Lower lobe of right lung (tissue), 2 donors: Measurements from ENCODE around the gene VAT1L. TPM values are rescaled to one million over a fixed set of nuclear protein-coding genes. Genes with fewer than 3 reads are reported as not detected.

Experiments
- ATAC-seq, 2 donors: fragments of 200-7000 bp; cut with Tn5 transposase; one replicate each; pipeline ENCODE4 v1.9.1; 2020 to 2022; ENCODE audit warnings: mild to moderate bottlenecking in 2 of 2, moderate library complexity in 2 of 2
- DNase-seq: peaks from one replicate; pipeline ENCODE4 v3.0.0-alpha.2; 2020
- H3K27ac ChIP-seq: fragments of 200-600 bp; one replicate; pipeline ENCODE4 v1.8.0; 2022
- H3K27me3 ChIP-seq: fragments of 200-600 bp; one replicate; pipeline ENCODE4 v1.8.0; 2022; ENCODE audit warnings: low read depth
- H3K36me3 ChIP-seq: fragments of 200-600 bp; one replicate; pipeline ENCODE4 v1.8.0; 2022; ENCODE audit warnings: mild to moderate bottlenecking
- H3K4me1 ChIP-seq: fragments of 200-600 bp; one replicate; pipeline ENCODE4 v1.8.0; 2022
- H3K4me3 ChIP-seq: fragments of 200-600 bp; one replicate; pipeline ENCODE4 v1.8.0; 2022; ENCODE audit warnings: mild to moderate bottlenecking
- H3K9me3 ChIP-seq: fragments of 200-600 bp; one replicate; pipeline ENCODE4 v1.8.0; 2022
- intact Hi-C: fragments of 100-400 bp; cut with DNase I; formaldehyde crosslinking; loops from one replicate; pipeline ENCODE4 v1.11.0; 2022
- total RNA-seq: library from RNA; stranded (reverse); fragmentation: NEBNext Ultra II Directional; extraction: Animal tissue kit (Norgen Biotek cat#: 25700); gene quantifications from one replicate; pipeline ENCODE4 v1.2.1, GENCODE V29; 2021
- TF ChIP-seq, protein P1 (sequence below): fragments of 200-600 bp; IDR thresholded peaks from one replicate; pipeline ENCODE4 v1.8.0; 2022; ENCODE audit warnings: antibody characterized with exemption, mild to moderate bottlenecking
- donor health status: DM: no; HTN: yes; CAD: no; lungs with severe emphysema.

The VAT1L gene
- total RNA-seq, 1 donor from 2014 or later: 0.38 TPM

DNA sequence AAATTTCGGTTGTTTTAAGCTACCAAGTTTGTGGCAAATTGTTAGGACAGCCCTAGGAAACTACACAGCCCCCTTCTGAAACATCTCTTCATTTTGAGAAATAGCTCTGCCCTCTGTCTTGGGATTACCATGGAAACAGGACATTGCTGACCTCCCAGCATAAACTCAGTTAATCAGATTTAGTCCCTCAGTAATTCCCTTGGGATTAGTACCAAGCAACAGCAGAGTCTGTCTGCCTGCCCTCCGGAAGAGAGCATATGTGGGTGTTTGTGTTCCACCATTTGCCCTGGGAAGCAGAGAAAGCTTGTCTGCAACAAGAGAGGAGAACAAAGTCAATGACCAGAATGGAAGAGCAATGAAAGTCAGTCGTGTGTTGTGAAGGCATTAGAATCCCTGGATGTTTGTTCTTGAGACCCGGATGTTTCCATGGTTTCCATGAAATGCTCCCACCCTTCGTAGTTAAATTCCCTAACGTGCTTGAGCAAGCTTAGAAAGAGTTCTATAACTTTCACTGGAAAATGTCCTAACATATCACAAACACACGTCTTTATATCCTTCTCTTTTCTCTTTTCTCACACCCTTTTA, 39.9 kb upstream of the VAT1L start:
- no peak overlapping the region for H3K4me3 ChIP-seq
- no peaks in the 10 kb centered on the region for H3K36me3 ChIP-seq
- ATAC-seq (no peak), DNase-seq (no peak)
- no peaks in the 10 kb centered on the region for H3K27me3 ChIP-seq
- no peaks in the 10 kb centered on the region for H3K9me3 ChIP-seq
- H3K27ac ChIP-seq: no peak overlapping the region
- TF ChIP-seq, protein P1, sequence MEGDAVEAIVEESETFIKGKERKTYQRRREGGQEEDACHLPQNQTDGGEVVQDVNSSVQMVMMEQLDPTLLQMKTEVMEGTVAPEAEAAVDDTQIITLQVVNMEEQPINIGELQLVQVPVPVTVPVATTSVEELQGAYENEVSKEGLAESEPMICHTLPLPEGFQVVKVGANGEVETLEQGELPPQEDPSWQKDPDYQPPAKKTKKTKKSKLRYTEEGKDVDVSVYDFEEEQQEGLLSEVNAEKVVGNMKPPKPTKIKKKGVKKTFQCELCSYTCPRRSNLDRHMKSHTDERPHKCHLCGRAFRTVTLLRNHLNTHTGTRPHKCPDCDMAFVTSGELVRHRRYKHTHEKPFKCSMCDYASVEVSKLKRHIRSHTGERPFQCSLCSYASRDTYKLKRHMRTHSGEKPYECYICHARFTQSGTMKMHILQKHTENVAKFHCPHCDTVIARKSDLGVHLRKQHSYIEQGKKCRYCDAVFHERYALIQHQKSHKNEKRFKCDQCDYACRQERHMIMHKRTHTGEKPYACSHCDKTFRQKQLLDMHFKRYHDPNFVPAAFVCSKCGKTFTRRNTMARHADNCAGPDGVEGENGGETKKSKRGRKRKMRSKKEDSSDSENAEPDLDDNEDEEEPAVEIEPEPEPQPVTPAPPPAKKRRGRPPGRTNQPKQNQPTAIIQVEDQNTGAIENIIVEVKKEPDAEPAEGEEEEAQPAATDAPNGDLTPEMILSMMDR: no peak
- no peaks in the 10 kb centered on the region for H3K4me1 ChIP-seq
- intact Hi-C loops: no loop called here

DNA sequence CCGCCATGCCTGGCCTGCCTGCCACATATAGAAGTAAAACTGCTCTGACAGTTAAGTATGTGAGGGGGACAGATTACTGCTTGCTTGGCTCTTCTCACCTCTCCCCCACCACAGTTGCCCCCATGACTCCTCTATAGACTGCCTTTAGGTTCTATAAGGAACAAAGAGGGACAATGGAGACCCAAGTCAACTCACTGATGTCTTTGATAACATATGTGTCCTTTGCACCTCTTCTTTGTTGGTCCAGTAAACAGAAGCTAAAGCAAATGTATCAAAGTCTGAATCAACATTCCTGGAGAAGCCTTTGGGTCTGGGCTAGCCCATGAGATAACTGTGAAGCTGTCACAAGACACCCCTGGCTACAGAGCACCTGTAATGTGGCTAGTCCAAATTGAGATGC, 38.9 kb upstream of the VAT1L start:
- Histone ChIP-seq H3K9me3 (no peaks in the 10 kb centered on the region), H3K27me3 (no peaks in the 10 kb centered on the region), H3K27ac (no peak overlapping the region), H3K36me3 (no peaks in the 10 kb centered on the region), H3K4me1 (no peaks in the 10 kb centered on the region), H3K4me3 (no peak overlapping the region)
- no peak for ATAC-seq
- TF ChIP-seq, protein P1: no peak
- intact Hi-C loops: no loop called here
- DNase-seq: no peak

DNA sequence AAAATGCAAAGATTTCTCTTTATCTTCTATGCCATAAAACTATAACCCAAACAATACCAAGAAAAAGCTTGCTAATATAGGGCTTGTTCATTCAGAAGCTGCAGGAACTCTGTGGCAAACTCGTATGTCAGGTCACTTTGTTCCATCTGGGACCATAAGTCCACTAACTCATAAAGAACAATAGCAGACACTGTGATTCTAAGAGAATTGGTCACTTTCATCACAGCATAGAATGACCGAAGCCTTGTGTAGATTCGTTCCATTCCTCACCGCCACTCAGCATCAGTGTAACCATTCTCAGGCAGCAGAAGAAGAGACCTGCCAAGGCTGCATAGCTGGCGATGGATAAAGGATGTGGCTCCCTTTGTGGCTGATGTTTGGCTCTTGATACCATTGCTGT, 30.3 kb upstream of the VAT1L start:
- TF ChIP-seq, protein P1: no peak
- DNase-seq (no peak), ATAC-seq (no peak)
- no peaks in the 10 kb centered on the region for H3K36me3 ChIP-seq
- no peaks in the 10 kb centered on the region for H3K27me3 ChIP-seq
- intact Hi-C loops: no loop called here
- no peak overlapping the region for H3K4me3 ChIP-seq
- H3K4me1 ChIP-seq: peaks cover 5% of the 10 kb centered on the region
- H3K27ac ChIP-seq: no peak overlapping the region
- no peaks in the 10 kb centered on the region for H3K9me3 ChIP-seq

DNA sequence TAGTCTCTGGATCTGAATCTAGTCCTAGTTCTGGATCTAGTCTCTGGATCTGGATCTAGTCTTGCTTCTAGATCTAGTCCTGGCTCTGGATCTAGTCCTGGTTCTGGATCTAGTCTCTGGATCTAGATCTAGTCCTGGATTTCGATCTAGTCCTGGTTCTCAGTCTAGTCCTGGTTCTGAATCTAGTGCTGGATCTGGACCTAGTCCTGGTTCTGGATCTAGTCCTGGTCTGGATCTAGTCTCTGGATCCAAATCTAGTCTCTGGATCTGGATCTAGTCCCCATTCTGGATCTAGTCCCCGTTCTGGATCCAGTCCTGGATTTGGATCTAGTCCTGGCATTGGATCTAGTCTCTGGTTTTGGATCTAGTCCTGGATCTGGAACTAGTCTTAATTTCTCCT, 29.9 kb upstream of the VAT1L start:
- no peaks in the 10 kb centered on the region for H3K27me3 ChIP-seq
- intact Hi-C loops: no loop called here
- no peak overlapping the region for H3K4me3 ChIP-seq
- H3K36me3 ChIP-seq: no peaks in the 10 kb centered on the region
- peaks cover 9% of the 10 kb centered on the region for H3K4me1 ChIP-seq
- no peaks in the 10 kb centered on the region for H3K9me3 ChIP-seq
- H3K27ac ChIP-seq: no peak overlapping the region
- TF ChIP-seq, protein P1: no peak
- ATAC-seq: no peak
- DNase-seq: no peak

DNA sequence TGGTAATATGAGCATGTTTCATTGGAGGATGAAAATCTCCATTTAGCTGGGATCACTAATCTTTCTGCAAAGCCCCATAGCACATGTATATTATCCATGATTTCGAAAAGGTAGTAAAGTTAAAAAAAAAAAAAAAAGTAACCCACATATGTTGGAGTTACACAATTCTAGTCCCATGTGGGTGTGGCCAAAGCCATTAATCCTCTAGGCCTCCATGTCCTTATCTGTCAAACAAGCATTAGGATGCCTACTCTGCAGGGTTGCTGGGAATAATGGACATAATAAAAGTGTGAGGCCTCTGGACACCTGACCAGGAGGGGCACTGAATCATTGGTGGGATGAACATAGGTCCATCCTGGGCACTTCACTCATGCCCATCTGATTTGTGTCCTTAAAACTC, 29.2 kb upstream of the VAT1L start:
- DNase-seq (no peak), ATAC-seq (no peak)
- intact Hi-C loops: no loop called here
- Histone ChIP-seq H3K9me3 (no peaks in the 10 kb centered on the region), H3K36me3 (no peaks in the 10 kb centered on the region), H3K27ac (no peak overlapping the region), H3K27me3 (no peaks in the 10 kb centered on the region), H3K4me1 (peaks cover 16% of the 10 kb centered on the region), H3K4me3 (no peak overlapping the region)
- TF ChIP-seq, protein P1: no peak

DNA sequence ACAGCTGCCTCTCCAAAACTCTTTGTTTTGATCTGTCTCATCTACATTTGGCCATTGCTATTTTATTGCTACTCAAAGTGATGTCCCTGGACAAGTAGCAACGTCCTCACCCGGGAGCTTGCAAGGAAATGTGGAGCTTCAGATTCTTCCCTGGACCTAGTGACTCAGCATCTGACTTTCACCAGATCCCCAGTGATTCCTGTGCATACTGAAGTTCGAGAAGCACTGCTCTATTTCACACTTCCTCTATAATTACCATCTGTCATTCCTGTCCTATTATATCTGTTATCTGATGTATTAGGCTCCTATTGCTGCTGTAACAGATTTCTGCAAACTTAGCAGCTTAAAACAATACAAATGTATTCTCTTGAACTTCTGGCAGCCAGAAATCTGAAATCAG, 28.5 kb upstream of the VAT1L start:
- Histone ChIP-seq H3K4me1 (peaks cover 16% of the 10 kb centered on the region), H3K27ac (no peak overlapping the region), H3K36me3 (no peaks in the 10 kb centered on the region), H3K9me3 (no peaks in the 10 kb centered on the region), H3K4me3 (no peak overlapping the region), H3K27me3 (no peaks in the 10 kb centered on the region)
- intact Hi-C loops: no loop called here
- TF ChIP-seq, protein P1: no peak
- ATAC-seq: no peak
- DNase-seq: no peak
